Measurements from ENCODE around the gene DSTYK. TPM values are rescaled to one million over a fixed set of nuclear protein-coding genes. Genes with fewer than 3 reads are reported as not detected.

DSTYK gene
- total RNA-seq, 1 experiment from 2014 or later, result 11.3 TPM

DNA sequence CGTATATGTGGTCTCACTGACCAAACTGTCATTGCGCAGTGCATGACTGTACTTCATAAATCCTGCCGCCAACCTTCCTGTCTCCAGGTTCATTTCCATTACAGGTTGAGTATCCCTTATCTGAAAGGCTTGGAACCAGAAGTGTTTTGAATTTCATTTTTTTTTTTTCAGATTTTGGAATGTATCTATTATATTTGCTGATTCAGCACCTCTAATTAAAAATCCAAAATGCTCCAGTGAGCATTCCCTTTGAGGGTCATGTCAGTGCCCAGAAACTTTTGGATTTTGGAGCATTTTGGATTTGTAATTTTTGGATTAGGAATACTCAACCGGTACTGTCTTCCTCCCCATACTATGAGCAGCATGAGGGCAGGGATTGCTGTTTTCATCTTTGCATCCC, 59.0 kb downstream of the DSTYK start:
- H3K27ac ChIP-seq (ENCODE audit: low read length), result no peak overlapping the region
- H3K4me1 ChIP-seq (ENCODE audit: control insufficient read depth, insufficient read depth, low read length), result no peaks in the 10 kb centered on the region
- peaks cover 2% of the 10 kb centered on the region for H3K36me3 ChIP-seq (ENCODE audit: control insufficient read depth, insufficient read depth, low read length)
- POLR2A ChIA-PET, result no interaction called here
- CTCF ChIA-PET, result no interaction called here
- in situ Hi-C loops (cut with HindIII; ENCODE audit: low pct_unique_long_range_greater_than_20kb, low sequenced_read_pairs), result no loop called here
- ATAC-seq, result no peak
- TF ChIP-seq, protein P1, sequence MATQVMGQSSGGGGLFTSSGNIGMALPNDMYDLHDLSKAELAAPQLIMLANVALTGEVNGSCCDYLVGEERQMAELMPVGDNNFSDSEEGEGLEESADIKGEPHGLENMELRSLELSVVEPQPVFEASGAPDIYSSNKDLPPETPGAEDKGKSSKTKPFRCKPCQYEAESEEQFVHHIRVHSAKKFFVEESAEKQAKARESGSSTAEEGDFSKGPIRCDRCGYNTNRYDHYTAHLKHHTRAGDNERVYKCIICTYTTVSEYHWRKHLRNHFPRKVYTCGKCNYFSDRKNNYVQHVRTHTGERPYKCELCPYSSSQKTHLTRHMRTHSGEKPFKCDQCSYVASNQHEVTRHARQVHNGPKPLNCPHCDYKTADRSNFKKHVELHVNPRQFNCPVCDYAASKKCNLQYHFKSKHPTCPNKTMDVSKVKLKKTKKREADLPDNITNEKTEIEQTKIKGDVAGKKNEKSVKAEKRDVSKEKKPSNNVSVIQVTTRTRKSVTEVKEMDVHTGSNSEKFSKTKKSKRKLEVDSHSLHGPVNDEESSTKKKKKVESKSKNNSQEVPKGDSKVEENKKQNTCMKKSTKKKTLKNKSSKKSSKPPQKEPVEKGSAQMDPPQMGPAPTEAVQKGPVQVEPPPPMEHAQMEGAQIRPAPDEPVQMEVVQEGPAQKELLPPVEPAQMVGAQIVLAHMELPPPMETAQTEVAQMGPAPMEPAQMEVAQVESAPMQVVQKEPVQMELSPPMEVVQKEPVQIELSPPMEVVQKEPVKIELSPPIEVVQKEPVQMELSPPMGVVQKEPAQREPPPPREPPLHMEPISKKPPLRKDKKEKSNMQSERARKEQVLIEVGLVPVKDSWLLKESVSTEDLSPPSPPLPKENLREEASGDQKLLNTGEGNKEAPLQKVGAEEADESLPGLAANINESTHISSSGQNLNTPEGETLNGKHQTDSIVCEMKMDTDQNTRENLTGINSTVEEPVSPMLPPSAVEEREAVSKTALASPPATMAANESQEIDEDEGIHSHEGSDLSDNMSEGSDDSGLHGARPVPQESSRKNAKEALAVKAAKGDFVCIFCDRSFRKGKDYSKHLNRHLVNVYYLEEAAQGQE (IDR thresholded peaks at IDR 0.05; ENCODE audit: insufficient read depth in 1 of 2, low read depth in 2 of 2, low read length in 1 of 2), result no peak
- TF ChIP-seq, protein P2, sequence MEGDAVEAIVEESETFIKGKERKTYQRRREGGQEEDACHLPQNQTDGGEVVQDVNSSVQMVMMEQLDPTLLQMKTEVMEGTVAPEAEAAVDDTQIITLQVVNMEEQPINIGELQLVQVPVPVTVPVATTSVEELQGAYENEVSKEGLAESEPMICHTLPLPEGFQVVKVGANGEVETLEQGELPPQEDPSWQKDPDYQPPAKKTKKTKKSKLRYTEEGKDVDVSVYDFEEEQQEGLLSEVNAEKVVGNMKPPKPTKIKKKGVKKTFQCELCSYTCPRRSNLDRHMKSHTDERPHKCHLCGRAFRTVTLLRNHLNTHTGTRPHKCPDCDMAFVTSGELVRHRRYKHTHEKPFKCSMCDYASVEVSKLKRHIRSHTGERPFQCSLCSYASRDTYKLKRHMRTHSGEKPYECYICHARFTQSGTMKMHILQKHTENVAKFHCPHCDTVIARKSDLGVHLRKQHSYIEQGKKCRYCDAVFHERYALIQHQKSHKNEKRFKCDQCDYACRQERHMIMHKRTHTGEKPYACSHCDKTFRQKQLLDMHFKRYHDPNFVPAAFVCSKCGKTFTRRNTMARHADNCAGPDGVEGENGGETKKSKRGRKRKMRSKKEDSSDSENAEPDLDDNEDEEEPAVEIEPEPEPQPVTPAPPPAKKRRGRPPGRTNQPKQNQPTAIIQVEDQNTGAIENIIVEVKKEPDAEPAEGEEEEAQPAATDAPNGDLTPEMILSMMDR (IDR thresholded peaks at IDR 0.05), result no peak
- intact Hi-C loops (cut with micrococcal nuclease; ENCODE audit: unreplicated experiment), result no loop called here
- H3K9me3 ChIP-seq (ENCODE audit: control insufficient read depth, insufficient read depth, low read depth, low read length), result peaks cover 5% of the 10 kb centered on the region; the same call in 1 of the 2 replicates
- H3K27me3 ChIP-seq (ENCODE audit: control insufficient read depth, insufficient read depth, low read length), result no peaks in the 10 kb centered on the region
- no TSS peak for BruUV-seq (replicated peaks)
- no peak overlapping the region for H3K4me3 ChIP-seq (ENCODE audit: low read depth in 2 of 2, low read length in 2 of 2)
- no peak for DNase-seq (ENCODE audit: low read depth, low spot score)

DNA sequence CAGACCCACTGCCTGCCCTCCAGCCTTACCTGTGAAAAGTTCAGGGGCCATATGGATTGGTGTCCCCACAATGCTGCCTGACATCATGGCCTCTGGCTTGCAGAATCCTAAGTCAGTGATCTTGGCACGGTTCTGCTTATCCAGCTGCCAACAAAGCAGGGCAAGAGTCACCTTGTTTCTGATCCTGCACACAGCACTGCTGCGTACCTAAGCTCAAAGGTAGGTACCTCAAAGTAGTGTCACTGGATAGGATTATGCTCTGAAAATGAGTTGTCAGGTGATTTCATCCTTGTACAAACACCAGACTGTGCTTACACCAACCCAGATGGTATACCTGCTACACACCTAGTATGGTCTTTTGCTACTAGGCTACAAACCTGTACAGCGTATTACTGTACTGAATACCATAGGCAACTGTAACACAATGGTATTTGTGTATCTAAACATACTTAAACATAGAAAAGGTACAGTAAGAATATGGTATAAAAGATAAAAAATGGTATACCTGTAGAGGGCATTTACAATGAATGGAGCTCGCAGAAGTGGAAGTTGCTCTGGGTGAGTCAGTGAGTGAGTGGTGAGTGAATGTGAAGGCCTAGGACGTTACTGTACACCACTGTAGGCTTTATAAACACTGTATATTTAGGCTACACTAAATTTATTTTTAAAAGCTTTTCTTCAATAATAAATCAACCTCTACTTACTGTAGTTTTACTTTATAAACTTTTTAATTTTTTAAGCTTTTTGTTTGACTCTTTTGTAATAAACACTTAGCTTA, 60.7 kb downstream of the DSTYK start:
- Histone ChIP-seq H3K27ac (ENCODE audit: low read length) (no peak overlapping the region), H3K9me3 (ENCODE audit: control insufficient read depth, insufficient read depth, low read depth, low read length) (peaks cover 2% of the 10 kb centered on the region; the same call in 1 of the 2 replicates), H3K27me3 (ENCODE audit: control insufficient read depth, insufficient read depth, low read length) (no peaks in the 10 kb centered on the region), H3K36me3 (ENCODE audit: control insufficient read depth, insufficient read depth, low read length) (peaks cover 2% of the 10 kb centered on the region; the same call in 1 of the 2 replicates), H3K4me1 (ENCODE audit: control insufficient read depth, insufficient read depth, low read length) (no peaks in the 10 kb centered on the region), H3K4me3 (ENCODE audit: low read depth in 2 of 2, low read length in 2 of 2) (no peak overlapping the region)
- TF ChIP-seq, protein P2 (IDR thresholded peaks at IDR 0.05), result no peak
- TF ChIP-seq TCF7L2 (IDR thresholded peaks at IDR 0.05; ENCODE audit: low read depth, low read length) (no peak), SIN3A (IDR thresholded peaks at IDR 0.05; ENCODE audit: borderline replicate concordance, insufficient read depth, low read depth, low read length) (no peak), POLR2AphosphoS5 (IDR thresholded peaks at IDR 0.05; ENCODE audit: low read depth, low read length) (no peak)
- TF ChIP-seq, protein P1 (IDR thresholded peaks at IDR 0.05; ENCODE audit: insufficient read depth in 1 of 2, low read depth in 2 of 2, low read length in 1 of 2), result no peak
- ChIA-PET CTCF (interaction anchor here (0.6 to 0.7 kb wide), 2 partner anchors 48 to 89 kb away, joined by 5 to 7 read pairs; no protein-coding TSS in a partner anchor), POLR2A (no interaction called here)
- ATAC-seq (no peak), DNase-seq (ENCODE audit: low read depth, low spot score) (no peak)
- BruUV-seq (replicated peaks), result no TSS peak
- intact Hi-C loops (cut with micrococcal nuclease; ENCODE audit: unreplicated experiment), result no loop called here
- in situ Hi-C loops (cut with HindIII; ENCODE audit: low pct_unique_long_range_greater_than_20kb, low sequenced_read_pairs), result no loop called here
